GM21619 (cell line): ENCODE data around the gene SORCS2.

Experiments used
- ATAC-seq: cut with Tn5 transposase; IDR thresholded peaks from one replicate; pipeline ENCODE4 v1.9.1; 2021; ENCODE audit not compliant: unreplicated experiment

The SORCS2 gene

DNA sequence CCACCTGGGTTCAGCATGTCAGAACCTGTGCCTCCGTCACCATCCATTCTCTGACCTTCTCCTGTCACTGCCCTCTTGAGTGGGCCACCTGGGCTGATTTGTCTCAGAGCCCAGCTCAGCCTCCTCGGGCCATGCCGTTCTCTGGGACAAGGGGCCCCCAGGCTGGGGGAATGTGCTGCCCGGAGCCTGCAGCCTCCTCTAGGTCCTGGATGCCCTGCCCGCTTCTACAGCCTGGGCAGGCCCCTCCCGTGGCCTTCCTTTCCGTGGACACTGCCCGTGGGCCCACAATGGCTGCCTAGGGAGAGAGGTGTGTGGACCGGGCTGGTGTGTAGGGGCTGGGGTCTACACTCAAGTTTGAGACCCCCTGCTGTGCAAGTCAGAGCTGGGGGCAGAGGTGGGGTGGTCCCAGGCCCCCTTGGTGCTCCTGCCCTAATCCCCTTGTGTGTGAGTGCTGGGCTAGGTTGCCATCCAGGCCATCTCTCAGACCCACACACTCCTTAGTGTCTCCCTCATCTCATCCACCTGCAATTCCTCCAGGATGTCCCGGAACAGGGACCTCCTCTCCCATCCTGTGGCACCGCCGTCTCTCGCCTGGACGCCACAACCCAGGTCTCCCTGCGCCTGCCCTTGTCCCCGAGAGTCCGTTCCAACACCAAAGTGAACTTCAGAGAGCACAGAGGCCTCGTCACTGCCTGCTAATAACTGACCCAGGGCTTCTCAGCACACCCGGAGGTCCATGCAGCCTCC, 230.0 kb downstream of the SORCS2 start:
- ATAC-seq: no peak

GRCh38 chr4:7422898-7423180, 230.5 kb downstream of the SORCS2 start:
- ATAC-seq: no peak

DNA sequence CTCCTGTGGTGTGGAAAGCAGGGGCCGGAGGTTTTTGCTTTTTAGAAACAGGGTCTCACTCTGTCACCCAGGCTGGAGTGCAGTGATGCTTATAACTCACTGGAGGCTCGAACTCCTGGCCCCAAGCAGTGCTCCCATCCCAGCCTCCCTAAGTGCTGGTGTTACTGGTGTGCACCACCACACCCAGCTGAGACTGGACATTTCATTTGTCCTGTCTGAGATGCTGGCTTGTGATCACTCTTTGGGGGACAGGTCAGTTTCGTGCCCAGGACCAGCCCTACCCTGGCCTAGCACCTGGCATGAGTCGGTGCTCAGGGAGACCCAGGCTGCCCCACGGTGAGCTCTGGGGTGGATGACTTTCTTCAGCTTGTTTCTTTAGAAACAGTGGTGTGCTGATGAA, 231.1 kb downstream of the SORCS2 start:
- ATAC-seq: no peak

DNA sequence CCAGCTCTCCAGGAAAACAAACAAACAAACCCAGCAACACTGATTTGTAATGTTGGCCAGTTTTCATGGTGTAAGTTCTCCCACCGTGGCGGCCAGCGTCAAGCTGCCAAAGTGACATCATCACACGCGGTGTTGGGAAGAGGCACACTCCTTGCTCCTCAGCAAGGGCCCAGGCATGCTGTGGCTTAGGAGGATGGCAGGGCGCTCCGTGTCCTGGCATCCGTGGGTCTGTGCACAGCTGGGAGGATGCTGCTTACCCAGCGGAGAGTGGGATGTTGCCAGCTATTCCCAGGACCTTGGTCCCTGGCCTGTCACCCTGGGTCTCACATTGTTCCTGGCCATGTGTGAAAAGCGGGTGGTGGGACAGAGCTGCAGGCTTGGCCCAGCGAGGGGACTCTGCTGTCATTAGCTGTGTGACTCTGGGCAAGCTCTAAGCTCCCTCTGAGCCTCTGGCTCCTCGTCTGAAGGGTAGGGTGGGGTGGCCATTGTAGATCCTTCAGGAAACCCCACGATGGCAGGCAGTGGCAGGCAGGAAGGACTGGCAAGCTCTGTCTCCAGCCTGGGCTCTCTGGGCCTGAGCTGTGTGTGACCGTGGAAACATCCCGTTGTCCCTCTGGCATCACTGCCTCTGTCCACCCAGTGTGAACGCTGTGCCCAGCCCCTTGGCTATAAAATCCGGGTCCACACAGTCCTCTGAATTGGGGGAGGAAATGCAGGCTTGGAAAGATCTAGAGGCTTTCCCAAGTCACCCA, 231.6 kb downstream of the SORCS2 start:
- ATAC-seq: no peak

GRCh38 chr4:7424553-7425111, 232.3 kb downstream of the SORCS2 start:
- ATAC-seq: no peak

GRCh38 chr4:7425124-7425523, 232.8 kb downstream of the SORCS2 start:
- no peak for ATAC-seq

- ATAC-seq: no peak
These were observed 233.5 kb downstream of the SORCS2 start for GRCh38 chr4:7425591-7426468.

- no peak for ATAC-seq
These were observed 234.3 kb downstream of the SORCS2 start for GRCh38 chr4:7426525-7427171.

DNA sequence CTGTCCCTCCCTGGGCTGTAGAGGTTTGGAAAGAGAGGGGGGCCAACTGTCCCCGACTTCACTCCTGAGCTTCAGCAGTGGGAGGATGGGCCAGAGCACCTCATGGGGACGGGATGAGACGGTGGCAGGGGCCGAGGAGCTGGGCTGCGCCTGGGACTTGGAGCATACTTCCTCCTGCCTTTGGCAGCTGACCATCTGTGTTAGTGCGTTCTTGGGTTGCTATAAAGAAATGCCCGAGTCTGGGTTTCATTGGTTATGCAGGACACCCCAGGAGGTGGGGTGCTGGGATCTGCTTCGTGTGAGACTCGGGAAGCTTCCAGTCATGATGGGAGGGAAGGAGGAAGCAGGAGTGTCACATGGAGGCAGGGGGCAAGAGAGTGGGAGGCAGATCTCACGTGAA, 235.0 kb downstream of the SORCS2 start:
- ATAC-seq: no peak

- ATAC-seq: no peak
These were observed 235.5 kb downstream of the SORCS2 start for GRCh38 chr4:7427831-7428260.

DNA sequence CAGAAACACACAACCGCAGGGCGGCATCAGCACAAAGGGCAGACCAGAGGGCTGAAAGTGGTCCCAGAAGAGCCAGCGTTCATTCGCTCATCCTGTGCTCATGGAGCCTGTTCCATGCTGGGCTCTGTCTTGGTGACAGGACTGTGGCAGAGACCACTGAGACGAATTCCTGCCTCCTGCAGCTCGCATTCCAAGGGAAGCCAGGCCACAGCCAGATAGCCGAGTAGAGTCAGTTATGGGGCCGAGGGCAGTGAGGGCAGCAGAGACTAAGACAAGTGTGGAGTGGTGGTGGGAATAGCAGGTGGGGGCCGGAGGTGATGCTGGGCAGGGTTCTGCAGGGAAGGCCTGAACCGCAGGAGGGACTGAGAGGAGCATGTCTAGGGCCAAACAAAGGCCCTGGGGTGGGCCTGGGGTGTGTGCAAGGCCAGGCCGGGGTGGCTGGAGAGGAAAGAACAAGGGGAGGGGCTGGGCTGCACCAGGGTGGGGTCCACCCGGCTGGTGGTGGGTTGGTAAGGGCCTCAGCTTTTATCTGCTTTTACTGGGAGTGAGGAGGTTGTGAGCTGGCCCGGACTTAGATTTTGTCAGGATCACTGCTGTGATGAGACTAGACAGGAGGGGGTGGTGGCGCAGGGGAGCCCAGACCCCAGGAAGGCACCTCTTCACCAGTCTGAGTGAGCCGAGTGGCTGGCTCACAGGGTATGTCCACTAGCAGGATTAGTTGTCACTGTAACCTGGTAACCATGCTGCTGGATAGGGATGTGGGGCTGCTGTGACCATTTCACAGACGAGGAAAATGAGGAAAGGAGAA, 236.1 kb downstream of the SORCS2 start:
- no peak for ATAC-seq

- ATAC-seq: no peak
These were observed 236.7 kb downstream of the SORCS2 start for GRCh38 chr4:7429069-7429416.

- no peak for ATAC-seq
These were observed 237.3 kb downstream of the SORCS2 start for GRCh38 chr4:7429601-7430078.

DNA sequence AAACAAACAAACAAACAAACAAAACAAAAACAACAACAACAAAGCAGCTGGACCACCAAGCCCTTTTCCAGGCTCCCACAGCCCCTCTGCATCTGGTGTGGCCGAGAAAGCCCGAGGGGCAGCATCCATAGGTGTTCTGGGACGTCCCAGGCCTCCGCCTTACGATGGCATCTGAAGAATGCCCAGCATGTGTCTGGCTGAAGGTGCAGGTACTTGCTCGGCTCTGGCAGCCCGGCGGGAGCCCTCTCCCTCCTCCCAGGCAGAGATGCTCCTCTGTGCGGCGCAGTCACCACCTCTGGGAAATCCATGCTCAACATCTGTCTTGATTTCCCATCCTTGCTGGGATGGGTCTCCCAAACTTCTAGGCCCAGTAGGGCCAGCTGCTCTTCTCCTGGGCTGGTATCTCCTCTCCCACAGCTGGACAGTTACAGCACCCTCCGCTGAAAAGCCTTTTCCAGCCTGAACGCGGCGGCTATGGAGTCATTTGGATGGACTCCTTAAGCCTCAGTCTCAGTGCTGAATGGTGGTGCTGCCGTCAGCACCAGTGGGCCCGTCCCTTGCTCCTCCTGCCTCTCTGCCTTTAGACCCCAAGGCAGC, 238.1 kb downstream of the SORCS2 start:
- ATAC-seq: no peak

DNA sequence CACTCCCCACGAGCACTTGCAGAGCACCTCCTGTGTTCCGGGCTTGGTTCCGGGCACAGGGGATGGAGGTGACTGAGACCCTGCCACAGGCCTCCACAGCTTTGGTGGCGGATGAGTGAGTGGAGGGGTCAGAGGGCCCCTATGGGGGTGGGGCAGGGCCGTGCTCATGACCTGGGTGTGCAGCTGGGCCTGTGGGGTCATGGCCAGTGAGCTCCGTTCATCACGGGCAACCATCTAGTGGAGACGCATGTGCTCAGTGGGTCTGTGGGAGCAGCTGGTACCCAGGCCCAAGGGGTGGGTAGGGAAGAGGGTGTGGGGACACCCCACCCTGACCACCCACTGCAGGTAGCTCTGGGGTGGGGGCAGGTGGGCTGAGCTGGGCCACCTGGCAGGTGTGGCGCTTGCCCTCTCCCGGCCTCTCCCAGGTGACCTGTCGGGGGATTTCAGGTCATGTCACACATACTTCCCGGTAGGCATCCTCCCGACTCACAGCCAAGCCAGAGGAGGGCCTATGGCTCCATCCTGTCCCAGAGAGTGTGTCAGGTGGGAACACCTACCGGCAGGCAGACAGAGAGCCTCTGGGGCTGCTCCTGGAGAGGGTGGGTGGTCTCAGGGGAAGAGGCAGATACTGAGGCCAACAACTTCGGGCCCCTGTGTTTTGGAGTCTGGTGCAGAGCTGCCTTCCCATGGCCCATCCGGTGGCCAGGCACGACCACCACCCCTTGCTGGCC, 238.8 kb downstream of the SORCS2 start:
- ATAC-seq: no peak

DNA sequence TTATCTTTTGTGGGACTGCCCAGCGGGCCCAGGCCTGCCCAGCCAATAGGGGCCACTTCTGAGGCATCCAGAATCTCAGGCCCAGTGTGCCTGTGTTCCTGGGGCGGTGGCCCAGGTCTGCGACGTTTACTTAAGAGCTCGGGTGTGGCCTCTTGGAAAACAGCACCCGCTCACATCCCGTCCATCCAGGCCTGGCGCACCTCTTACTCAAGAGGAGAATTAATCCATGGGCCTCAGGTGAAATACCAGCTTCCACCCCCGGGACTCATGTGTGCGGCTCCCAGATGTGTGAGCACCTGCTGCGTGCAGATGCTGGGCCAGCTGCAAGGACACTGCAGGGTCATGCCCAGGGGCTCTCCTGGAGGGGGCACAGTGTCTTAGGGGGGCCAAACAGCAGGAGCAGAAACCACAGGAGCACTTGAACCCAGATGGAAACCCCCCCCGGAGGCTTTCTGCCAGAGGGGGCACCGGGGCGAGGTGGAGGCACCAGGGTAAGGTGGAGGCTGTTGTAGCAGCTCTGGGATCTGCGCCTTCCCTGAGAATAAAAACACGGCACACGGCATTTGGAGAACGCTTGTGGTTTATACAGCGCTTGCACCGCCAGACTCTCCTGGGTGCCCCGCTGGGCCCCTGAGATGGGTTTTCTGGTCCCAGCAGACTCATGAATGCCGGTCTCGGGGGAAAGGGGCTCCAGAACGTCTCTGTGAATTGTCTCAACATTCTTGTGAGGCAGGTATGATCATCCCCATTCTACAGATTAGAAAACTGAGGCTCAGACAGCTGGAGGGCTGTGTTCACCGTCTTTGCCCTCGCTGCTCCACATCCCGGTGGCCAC, 239.6 kb downstream of the SORCS2 start:
- ATAC-seq: no peak

DNA sequence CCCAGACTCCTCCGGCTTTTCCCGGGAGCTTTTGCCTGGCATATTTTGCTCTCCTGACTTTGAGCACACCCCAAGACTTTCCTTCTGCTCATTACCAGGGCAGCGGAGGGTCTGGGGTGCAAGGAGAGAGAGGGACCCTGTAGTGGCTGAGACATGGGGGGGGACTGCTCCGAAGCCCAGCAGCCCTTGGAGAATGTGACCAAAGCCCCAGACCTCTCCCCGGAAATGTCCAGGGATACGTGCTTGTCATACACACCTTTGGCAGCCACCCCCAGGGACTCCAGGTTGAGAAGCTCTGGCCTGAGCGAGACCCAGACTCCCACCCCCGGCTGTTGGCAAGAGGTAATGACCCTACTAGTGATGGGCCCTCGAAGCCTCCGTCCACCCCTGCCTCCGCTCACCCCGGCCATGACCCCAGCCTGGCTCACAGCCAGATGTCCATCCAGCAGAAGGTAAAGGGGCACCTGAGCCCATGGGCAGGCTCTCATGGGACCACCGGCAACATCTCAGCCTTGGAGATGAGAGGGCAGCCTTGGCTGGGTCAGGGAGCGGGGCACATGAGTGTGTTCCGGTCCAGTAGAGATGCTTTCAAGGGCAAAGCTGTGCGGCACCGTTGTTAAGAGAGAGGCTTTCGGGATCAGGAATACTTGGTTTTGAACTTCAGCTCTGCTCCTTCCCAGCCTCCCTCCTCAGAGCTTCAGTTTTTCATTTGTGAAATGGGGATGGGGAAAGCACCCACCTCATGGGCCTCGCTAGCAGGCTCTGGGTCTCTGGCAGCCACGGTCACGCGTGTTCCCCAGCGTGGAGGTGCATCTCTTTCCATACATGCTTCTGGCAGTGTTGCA, 240.4 kb downstream of the SORCS2 start:
- no peak for ATAC-seq
